Measurements from ENCODE around the gene ADGRF4.
"Not testable (repeated sequence)": the region's sequence is repeated elsewhere in the genome, so short reads cannot be mapped to it uniquely, and the experiment has no call there.

Gene ADGRF4

DNA sequence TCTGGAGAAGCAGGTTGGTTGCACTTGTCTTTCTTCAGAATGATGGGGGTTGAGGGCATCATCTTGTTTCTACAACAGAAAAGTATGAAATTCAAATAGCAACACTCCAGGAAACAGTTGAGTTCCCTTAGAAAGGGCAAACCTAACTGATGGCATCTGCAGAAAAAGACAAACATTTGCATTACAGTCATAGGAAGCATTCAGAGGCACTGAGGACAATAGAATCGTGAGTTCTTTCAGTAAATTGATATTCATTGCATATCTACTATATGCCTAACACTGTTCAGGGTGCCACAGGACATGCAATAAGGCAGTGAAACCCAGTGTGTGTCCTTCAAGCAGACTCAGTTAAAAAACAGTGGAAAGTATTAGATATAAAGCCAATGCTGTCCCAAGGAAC, 42.3 kb downstream of the ADGRF4 start:
- DNase-seq: no peak

DNA sequence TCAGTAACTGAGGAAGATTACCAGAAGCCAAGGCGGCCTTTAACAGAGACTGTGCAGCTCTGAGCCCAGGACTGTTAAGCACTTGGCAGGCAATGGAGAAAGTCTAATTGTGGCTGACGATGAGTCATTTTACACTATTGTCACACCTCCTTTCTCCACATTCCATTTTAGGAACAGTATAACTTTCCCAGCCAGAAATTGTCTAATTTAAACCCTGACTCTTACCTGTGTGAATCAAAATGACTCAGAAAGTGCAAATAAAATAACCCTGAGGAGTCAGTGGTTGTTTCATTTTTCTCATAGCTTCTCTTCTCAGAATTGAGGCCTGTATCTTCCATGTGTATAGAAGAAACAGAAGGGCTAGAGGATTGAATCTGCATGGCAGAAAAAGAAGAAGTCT, 43.4 kb downstream of the ADGRF4 start:
- no peak for DNase-seq

DNA sequence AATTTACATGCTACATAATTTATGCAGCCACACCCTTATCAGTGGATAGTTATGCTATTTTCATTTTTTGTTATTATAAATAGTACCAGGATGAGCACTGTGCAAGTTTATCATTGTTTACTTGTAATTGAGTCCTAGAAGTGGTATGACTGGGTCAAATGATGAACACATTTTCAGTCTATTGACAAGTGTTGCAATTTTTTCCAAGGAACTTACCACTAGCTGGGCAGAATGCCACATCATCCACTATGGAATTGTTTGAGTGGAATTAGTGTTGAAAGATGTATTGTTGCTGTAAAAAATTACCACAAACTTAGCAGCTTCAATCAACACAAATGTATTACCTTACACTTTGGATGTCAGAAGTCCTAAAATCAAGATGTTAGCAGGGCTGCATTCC, 45.4 kb downstream of the ADGRF4 start:
- no peak for DNase-seq

DNA sequence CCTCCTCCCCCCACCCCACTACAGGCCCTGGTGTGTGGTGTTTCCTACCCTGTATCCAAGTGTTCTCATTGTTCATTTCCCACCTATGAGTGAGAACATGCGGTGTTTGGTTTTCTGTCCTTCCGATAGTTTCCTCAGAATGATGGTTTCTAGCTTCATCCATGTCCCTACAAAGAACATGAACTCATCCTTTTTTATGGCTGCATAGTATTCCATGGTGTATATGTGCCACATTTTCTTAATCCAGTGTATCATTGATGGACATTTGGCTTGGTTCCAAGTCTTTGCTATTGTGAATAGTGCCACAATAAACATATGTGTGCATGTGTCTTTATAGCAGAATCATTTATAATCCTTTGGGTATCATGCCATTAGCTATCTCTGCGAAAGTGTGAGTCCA, 46.9 kb downstream of the ADGRF4 start:
- DNase-seq: not testable (repeated sequence)

DNA sequence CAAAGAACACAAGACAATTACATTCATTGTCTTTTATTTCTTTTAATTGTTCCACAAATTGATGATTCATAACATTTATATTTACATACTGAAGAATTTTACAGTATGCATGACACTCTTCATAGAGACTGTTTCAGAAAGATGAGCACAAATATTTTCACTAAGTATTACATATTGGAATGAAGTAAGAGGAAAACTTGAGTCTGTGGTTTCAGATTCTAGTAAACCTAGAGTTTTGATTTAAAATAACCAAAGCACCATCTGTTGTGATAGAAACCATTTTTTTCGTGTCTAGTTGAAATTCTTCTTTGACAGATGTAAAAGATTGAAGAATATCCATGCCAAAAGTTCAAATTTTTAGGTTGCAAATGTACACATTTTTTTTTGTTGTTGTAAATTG, 51.4 kb downstream of the ADGRF4 start:
- DNase-seq: no peak

DNA sequence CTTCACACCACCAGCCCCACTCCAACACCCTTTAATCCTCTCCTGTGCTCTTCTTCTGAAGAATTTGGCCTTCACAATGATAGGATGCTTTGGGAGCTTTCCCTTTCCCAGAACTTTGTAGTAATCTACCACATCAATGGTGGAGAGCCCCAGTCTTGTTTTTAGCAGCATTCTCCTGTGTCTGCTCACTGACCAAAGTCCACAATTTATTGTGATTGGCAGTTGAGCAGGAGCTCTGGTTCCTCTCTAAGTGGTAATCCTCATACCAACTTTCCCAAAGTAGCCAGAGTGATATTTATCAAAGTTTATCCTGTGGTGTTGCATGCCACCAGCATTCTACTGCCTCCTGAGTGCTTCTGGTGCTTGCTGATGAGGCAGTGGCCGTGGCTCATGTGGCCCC, 54.4 kb downstream of the ADGRF4 start:
- DNase-seq: no peak

- DNase-seq: no peak
Observed at GRCh38 chr6:47759364-47759763, 61.0 kb downstream of the ADGRF4 start.

GRCh38 chr6:47762502-47762901, 64.1 kb downstream of the ADGRF4 start:
- DNase-seq: no peak

DNA sequence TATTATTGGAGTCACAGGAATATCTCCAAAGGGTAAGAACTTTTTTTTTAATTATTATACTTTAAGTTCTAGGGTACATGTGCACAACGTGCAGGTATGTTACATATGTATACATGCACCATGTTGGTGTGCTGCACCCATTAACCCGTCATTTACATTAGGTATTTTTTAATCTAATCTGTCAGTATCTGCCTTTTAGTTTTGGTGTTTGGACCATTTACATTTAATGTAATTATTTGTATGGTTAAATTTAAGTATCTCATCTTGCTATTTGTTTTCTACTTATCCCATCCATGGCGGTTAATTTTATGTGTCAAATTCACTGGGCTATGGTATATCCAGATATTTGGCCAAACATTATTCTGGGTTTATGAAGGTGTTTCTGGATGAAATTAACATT, 68.1 kb downstream of the ADGRF4 start:
- no peak for DNase-seq

DNA sequence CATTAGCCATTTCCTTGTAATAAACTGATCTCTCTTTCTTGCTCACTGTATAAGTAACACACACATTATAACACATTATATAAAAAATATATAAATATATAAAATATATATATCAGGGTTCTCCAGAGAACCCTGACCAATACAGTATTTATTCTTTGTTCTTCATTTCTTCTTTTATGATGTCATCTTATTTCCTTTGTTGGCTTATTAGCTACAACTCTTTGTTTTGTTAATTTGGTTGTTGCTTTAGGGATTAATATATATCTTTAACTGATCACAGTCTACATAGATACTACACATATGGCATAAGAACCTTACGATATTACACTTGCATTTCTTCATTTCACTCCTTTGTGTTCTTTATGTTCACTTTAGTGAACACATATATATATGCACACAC, 68.7 kb downstream of the ADGRF4 start:
- no peak for DNase-seq

DNA sequence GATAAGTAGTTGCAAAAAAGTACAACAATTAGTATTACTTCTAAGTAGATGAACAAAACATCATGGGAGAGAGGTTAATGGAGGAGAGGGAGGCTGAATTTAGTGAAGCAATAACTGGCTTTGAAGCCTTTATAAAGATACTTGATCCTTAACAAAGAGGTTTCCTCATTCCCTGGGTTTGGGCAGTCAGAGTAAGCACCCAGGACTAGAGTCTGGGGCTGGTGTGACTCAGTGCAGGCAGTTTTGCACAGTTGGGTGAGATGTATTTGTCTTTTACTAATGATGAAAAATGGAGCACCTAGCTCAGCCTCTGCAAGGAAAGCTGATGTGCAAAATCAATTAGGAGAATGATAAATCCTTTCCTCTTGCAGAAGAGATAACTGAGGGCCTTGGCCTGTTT, 71.6 kb downstream of the ADGRF4 start:
- DNase-seq: no peak
